Cardiac septum (tissue), 1 donor: ENCODE measurements around the gene DIPK1B. TPM values are rescaled to one million over a fixed set of nuclear protein-coding genes. Genes with fewer than 3 reads are reported as not detected.
"Not testable (repeated sequence)": the region's sequence is repeated elsewhere in the genome, so short reads cannot be mapped to it uniquely, and the experiment has no call there.

Source experiments
- DNase-seq: peaks from one replicate; pipeline ENCODE4 v3.0.0-alpha.2; 2020; ENCODE audit warnings: low spot score
- intact Hi-C: fragments of 100-400 bp; cut with DNase I; formaldehyde crosslinking; loops from one replicate; pipeline ENCODE4 v1.14.0; 2022
- total RNA-seq: library from RNA; stranded (reverse); fragmentation: NEBNext Ultra II Directional; extraction: Animal tissue kit (Norgen Biotek cat#: 25700); gene quantifications from one replicate; pipeline ENCODE4 v1.2.1, GENCODE V29; 2021
- donor health status: DM: no; HTN: no; CAD: no.

Gene DIPK1B
- total RNA-seq, 1 donor from 2014 or later = 28.3 TPM

DNA sequence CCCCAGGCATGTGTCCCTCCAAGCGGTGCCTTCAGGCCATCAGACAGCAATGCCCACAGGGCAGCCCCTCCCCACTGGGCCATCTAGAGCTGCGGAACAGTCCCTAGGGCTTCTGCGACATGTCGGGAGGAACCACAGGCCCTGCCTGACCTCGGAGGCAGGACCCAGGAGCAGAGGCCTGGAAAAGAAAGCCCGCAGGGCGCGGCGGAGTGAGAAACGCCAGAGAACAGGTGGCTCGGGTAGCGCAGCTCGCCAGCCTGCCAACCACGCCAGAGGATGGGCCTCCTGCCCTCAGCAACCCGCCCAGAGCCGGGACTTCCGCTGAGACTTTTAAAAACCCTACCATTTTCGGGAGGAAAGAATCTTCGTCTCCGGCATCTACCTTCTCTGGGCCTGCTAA is 45.0 kb downstream of the DIPK1B start:
- DNase-seq = no peak
- intact Hi-C loops = no loop called here

- intact Hi-C loops = no loop called here
- no peak for DNase-seq
These were observed 45.4 kb downstream of the DIPK1B start for GRCh38 chr9:136757751-136758140.

GRCh38 chr9:136759001-136759400 is 46.6 kb downstream of the DIPK1B start:
- intact Hi-C loops = no loop called here

GRCh38 chr9:136759436-136760325 is 47.3 kb downstream of the DIPK1B start:
- DNase-seq = peak; percentile 74
- intact Hi-C loops = no loop called here

More at GRCh38 chr9:136759001-136759400, 46.6 kb downstream of the DIPK1B start:
- DNase-seq = no peak

GRCh38 chr9:136760424-136760823 is 48.1 kb downstream of the DIPK1B start:
- DNase-seq = peak; percentile 63
- intact Hi-C loops = no loop called here

DNA sequence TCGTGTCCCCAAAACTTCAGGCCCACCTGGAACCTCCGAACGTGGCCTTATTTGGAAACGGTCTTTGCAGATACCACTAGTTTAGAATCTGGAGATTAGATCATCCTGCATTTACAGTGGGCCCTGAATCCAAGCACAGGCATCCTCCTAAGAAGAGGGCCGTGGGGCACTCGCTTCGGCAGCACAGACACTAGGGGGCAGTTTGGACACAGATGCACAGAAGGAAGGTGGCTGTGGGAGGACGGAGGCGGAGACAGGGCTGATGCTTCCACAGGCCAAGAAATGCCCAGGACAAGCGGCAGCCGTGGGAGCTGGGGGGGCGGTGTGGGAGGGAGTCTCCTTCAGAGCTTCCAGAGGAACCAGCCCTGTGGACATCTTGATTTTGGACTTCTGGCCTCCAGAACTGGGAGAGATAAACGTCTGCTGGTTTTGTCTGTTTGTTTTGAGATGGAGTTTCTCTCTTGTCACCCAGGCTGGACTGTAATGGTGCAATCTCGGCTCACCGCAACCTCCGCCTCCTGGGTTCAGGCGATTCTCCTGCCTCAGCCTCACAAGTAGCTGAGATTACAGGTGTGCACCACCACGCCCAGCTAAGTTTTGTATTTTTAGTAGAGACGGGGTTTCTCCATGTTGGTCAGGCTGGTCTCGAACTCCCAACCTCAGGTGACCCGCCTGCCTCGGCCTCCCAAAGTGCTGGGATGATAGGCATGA is 48.6 kb downstream of the DIPK1B start:
- DNase-seq, intact Hi-C loops: not testable (repeated sequence)

DNA sequence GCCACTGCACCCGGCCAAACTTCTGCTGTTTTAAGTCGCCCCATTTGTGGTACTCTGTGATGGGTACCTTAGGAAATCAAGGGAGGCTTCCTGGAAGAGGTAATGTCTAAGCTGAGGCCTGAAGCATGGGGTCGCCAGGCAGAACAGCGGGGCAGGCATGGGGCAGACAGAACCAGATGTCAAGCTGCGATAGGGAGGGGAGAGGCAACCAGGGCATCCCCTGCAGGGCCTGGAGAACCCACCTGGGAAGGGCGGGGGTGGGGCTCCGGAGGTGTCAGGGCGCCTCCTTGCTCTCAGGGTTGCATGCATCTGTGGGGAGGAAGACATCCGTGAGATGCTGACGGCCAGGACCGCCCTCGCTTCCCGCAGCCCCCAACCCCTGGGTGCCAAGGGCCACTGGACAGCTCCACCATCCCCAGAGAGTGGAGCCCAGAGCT is 49.2 kb downstream of the DIPK1B start:
- intact Hi-C loops = no loop called here
- peak; percentile 64 for DNase-seq

- intact Hi-C loops = no loop called here
- DNase-seq = no peak
These were observed 49.9 kb downstream of the DIPK1B start for GRCh38 chr9:136762221-136762691.

DNA sequence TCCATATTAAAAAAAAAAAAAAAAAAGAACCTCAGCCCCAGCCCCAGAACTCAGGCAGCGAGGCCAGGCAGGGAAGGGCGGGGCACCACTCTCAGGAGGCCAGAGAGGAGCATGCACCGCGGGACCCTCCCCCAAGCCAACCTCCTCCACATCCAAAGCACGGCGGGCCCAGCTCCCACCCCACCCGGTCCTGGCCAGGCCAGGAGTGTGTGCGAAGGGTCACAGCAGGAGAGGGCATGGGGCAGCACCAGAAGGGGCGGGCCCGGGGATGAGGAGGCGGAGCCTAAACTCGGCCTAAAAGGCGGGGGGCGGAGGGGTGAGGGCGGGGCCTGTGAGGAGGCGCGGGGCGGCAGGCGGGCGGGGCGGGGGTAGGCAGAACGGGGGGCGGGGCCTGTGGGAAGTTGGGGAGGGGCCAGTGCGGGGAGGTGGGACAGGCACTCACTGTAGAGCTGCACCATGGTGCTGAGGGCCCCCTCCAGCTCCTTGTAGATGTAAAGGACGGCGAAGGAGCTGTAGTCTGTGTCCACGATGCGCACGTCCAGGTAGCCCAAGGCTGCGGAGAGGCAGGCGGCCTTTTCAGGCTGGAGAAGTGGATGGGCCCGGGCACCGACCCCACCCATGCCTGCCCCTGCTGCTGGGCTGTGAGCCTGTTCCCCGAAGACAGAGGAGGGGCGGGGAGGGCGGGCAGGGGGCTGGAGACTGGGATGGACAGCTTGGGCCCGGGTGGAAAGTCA is 50.7 kb downstream of the DIPK1B start:
- peak; percentile 74 for DNase-seq
- intact Hi-C loops = no loop called here

- intact Hi-C loops = no loop called here
- DNase-seq = peak; percentile 70
These were observed 51.3 kb downstream of the DIPK1B start for GRCh38 chr9:136763649-136764035.

- no peak for DNase-seq
- intact Hi-C loops = no loop called here
These were observed 52.0 kb downstream of the DIPK1B start, which contains the start of gene LCN15 for GRCh38 chr9:136764301-136764891. LCN15 (minus strand) TSS chr9:136764518; CDS start chr9:136764488, 30 bp downstream.

DNA sequence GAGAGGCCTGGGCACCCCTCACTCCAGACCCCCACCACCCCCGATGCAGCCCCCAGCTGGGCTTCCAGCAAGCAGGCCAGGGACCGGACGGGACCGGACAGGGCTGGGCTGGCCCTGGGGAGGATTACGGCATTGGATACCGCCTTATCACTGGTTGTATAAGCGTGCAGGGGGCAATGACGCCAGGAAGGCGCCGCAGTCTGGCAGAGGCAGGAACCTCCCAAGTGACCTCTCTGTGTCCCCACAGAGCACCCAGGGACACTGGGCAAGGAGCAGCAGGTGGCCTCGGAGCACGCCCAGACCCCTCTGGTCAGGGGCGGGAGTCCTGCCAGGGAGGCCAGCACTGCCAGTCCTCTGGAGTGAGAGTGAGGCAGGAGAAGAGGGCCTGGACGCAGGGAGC is 52.7 kb downstream of the DIPK1B start:
- peak; percentile 68 for DNase-seq
- intact Hi-C loops = no loop called here

DNA sequence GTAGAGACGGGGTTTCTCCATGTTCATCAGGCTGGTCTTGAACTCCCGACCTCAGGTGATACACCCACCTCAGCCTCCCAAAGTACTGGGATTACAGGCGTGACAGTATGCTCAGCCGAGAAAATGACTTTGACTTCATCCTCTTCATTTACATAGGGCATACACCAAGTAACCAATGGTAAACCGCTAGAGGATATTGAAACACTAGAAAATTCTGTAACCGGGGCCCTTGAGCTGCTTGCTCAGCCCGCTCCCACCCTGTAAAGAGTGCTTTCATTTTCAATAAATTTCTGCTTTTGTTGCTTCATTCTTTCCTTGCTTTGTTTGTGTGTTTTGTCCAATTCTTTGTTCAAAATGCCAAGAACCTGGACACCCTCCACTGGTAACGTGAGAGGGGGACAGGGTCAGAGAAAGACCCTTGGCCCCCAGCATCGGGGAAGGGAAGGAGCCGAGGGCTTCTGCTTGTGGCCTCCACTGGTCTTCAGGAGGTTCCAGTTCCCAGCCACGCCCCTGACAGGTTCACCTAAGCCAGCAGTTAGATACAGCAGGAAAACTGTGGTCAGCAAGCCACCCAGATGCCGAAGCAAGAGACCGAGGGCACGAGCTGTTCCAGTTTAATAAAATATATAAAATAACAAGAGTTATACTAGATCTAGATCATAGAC is 53.5 kb downstream of the DIPK1B start:
- DNase-seq, intact Hi-C loops: not testable (repeated sequence)

DNA sequence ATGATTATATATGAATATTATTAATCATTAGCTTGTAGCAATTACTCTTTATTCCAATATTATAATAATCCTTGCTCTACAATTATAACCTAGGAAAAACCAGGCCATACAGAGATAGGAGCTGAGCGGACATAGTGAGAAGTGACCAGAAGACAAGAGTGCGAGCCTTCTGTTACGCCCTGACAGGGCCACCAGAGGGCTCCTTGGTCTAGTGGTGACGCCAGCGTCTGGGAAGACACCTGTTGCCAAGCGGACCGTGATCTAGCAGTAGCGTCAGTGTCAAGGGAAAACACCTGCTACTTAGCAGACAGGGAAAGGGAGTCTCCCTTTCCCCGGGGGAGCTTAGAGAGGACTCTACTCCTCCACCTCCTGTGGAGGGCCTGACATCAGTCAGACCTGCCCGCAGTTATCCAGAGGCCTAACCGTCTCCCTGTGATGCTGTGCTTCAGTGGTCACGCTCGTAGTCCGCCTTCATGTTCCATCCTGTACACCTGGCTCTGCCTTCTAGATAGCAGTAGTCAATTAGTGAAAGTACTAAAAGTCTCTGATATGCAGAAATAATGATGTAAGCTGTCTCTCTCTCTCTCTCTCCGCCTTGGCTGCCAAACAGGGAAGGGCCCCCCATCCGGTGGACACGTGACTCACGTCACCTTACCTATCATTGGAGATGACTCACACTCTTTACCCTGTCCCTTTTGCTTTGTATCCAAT is 54.2 kb downstream of the DIPK1B start:
- intact Hi-C loops, DNase-seq: not testable (repeated sequence)

DNA sequence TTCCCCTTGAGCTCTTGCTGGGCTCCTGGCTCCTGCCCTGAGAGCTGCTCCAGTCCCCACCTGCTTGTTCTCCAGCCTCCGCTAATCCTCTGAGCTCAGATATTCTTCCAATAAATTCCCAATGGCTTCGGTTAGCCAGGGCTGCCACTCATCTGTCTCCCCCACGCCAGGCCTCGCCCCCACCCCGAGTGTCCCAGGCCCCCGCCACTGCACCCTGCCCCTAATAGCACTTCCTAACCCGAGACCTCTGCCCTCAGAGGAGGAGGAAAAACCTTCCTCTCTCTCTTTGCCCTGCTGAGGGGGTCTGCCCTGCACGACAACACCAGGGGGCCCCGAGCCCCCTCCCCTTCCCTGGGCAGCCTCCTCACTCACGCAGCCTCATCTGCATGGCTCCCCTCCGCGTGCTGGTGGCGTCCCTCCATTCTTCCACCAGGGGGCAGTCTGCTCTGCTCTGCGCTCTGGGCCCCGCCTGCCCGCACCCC is 57.4 kb downstream of the DIPK1B start:
- intact Hi-C loops = no loop called here

DNA sequence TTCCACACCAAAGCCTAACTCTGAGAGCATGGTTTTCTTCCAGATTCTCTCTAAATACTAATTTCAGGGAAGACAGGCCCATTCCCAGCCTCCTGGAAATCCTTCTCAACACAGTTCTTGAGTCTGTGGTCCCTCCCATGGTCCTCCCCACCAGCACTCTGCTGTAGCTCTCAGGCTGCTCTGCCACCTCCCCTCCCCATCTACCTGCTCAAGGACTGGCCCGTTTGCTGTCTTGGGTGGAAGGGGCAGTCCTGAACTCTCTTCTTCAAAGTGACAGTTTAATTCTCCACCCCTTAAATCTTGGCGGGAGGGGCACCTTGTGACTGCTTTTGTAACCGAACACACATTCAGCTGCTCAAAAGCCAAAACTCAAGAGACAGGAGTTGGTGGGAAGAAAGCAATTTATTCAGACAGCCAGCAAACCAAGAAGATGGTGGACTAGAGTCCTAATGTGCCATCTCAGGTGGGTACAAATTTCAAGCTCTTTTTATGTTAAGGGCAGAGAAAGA is 59.6 kb downstream of the DIPK1B start:
- intact Hi-C loops = no loop called here
- no peak for DNase-seq

More for the DNA sequence above, 57.4 kb downstream of the DIPK1B start:
- DNase-seq = no peak

- intact Hi-C loops = no loop called here
- no peak for DNase-seq
These were observed 61.1 kb downstream of the DIPK1B start for GRCh38 chr9:136773386-136774044.
